Activated naive CD4-positive, alpha-beta T cell treated with Interleukin-2 at 50 U/mL for 16 hours (primary cell): ENCODE results near the gene HNRNPH1.

Experiments
- DNase-seq: peaks from one replicate; pipeline ENCODE4 v3.0.0-alpha.2; 2020

HNRNPH1 gene

GRCh38 chr5:179603308-179603707 lies 20.2 kb downstream of the HNRNPH1 start:
- DNase-seq: no peak

DNA sequence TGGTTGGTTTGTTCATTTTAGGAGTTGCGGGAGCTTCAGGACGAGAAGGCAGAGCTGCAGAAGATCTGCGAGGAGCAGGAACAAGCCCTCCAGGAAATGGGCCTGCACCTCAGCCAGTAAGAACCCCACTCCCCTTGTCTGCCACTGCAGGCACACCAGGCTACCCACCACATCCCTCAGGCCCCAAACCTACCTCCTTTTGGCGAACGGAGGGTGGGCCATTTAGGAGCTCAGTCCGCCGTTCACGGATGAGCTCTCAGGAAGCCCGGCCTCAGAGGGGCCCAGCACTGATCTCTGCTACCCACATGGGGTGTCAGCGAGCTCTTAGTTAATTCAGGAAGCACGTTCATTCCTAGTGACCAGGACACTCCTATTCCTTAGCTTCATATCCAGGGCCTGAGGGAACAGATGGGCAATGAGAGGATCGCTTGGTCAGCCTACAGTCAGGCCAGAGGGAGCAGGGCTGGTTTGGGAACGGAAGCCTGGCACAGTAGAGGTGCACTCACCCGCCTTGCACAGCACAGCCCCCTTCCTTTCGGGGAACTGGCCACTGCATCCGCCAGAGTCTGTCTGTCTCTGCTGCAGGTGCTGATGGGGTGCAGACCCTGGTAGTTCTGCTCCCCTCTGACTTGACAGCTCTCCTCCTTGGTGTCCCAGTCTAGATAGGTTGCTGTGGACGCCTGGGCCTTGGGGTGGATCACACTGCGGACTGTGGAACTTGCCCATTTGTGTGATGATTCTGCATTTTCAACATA lies 21.4 kb downstream of the HNRNPH1 start:
- DNase-seq: no peak

GRCh38 chr5:179599973-179600372 lies 23.5 kb downstream of the HNRNPH1 start:
- no peak for DNase-seq

GRCh38 chr5:179599566-179599965 lies 23.9 kb downstream of the HNRNPH1 start:
- DNase-seq: no peak

DNA sequence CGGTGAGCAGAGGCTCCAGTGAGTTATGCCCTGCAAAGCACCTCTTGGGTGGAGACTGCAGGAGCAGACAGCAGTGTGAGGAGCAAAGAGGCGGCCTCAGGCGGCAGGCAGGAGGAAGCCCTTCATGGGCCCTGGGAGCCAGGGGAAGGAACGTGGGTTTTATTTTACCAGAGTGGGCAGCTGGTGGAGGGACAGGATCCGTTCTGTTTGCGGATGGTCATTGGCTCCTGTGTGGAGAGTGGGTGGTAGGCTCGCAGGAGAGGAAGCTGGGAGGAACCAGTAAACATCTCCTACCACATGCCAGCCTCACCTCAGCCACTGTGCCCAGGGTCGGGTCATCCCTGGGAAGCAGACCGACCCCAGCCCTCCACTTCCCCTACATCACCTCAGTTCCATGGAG lies 24.4 kb downstream of the HNRNPH1 start:
- DNase-seq: no peak

DNA sequence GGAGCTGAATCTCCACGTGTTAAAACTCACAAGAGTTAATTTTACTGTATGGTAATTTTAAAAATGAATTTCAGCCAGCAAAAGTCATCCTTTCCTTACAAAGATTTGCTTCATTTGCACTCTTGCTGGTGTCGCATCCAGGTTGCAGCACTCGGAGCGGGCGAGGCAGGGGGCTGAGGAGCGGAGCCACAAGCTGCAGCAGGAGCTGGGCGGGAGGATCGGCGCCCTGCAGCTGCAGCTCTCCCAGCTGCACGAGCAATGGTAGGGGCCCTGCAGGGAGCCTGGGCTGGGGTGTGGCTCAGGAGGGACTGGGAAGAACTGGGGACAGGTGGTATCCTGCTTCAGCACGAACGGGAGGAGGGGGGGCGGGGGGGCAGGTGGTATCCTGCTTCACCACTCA lies 27.1 kb downstream of the HNRNPH1 start:
- no peak for DNase-seq

GRCh38 chr5:179595916-179596315 lies 27.6 kb downstream of the HNRNPH1 start:
- DNase-seq: no peak

DNA sequence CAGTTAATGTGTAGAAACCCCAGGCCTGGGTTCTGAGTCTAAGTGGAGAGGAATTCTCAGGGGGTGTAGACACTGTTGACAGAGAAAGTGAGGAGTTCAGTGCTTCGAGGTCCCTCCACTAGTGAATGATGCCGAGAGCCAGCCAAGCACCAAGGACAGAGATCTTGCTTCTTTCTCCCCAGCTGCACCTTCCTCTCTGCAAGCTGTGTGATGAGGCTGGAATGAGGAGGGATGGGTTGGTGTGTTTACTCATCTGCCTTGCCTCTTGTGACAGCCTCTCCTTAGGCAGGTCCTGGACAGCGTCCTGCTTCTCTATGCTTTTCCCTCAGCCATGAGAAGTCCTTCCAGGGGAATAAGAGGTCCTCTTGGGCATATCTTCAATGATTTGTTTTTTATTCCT lies 35.3 kb downstream of the HNRNPH1 start:
- no peak for DNase-seq

- DNase-seq: no peak
These were observed 37.5 kb downstream of the HNRNPH1 start for GRCh38 chr5:179585941-179586401.

DNA sequence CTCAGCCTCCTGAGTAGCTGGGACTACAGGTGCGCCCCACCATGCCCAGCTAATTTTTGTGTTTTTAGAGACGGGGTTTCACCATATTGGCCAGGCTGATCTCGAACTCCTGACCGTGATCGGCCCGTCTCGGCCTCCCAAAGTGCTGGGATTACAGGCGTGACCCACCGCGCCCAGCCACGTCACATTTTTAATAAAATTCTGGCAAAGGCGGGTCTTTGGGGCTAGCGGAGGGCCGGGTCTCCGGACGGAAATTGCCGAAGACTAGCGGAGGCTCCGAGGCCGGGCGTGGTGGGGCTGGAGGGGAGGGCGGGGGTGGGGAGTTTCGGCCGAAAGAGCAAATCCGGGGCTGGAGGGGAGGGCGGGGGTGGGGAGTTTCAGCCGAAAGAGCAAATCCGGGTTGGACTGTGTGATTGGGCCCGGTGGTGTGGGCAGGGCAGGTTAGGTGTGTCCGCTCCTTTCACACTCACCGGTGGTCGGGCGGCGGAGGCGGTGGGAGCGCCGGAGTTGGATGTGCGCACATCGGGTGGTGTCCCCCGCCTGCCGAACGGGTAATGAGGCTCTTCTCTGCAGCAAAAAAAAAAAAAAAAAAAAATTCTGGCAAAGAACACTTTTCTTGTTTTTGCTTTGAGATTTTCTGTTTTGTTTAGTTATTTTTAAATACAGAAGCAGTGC lies 46.0 kb downstream of the HNRNPH1 start:
- DNase-seq: no peak

- DNase-seq: no peak
These were observed 51.1 kb downstream of the HNRNPH1 start for GRCh38 chr5:179572386-179572785.

DNA sequence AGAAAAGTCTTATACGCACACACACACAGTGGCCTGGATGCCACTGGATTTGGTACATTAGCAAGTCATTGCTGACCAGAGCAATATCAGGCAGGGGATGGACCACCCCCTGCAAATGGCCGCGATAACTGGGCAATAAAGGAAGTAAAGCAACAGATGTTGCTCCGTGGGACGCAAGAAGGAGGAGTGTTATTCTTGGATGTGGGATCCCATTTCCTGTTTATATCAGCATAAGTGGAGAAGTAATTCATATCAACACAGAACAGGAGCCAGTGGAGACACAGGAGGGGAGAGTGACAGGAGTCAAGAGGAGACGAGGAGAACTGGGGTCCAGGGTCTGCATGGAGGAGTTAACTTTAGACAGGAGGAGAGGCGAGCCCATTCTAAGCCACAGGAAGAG lies 54.8 kb downstream of the HNRNPH1 start:
- no peak for DNase-seq

GRCh38 chr5:179564526-179564925 lies 58.9 kb downstream of the HNRNPH1 start:
- no peak for DNase-seq
